Glutamatergic neuron (in vitro differentiated cells): Measurements from ENCODE around the gene DHRS2. TPM values are rescaled to one million over a fixed set of nuclear protein-coding genes. Genes with fewer than 3 reads are reported as not detected.

Experiments
- DNase-seq: peaks from one replicate; pipeline ENCODE4 v3.0.0; 2022
- H3K27ac Mint-ChIP-seq: one replicate; pipeline ENCODE4 v1.8.0; 2020; ENCODE audit warnings: mild to moderate bottlenecking, mixed read lengths, inconsistent platforms; ENCODE audit not compliant: unreplicated experiment
- H3K27me3 Mint-ChIP-seq: one replicate; pipeline ENCODE4 v1.8.0; 2020; ENCODE audit warnings: mild to moderate bottlenecking, moderate library complexity, mixed read lengths, inconsistent platforms; ENCODE audit not compliant: unreplicated experiment
- H3K36me3 Mint-ChIP-seq: one replicate; pipeline ENCODE4 v1.8.0; 2020; ENCODE audit warnings: mild to moderate bottlenecking, mixed read lengths, inconsistent platforms; ENCODE audit not compliant: unreplicated experiment
- H3K4me1 Mint-ChIP-seq: one replicate; pipeline ENCODE4 v1.8.0; 2020; ENCODE audit warnings: mild to moderate bottlenecking, low read depth, mixed read lengths, inconsistent platforms; ENCODE audit not compliant: unreplicated experiment
- H3K4me3 Mint-ChIP-seq: one replicate; pipeline ENCODE4 v1.8.0; 2020; ENCODE audit warnings: mild to moderate bottlenecking, mixed read lengths, inconsistent platforms; ENCODE audit not compliant: unreplicated experiment
- H3K9me3 Mint-ChIP-seq: one replicate; pipeline ENCODE4 v1.8.0; 2020; ENCODE audit warnings: mild to moderate bottlenecking, moderate library complexity, mixed read lengths, inconsistent platforms; ENCODE audit not compliant: unreplicated experiment
- CTCF ChIP-seq: fragments of 200-600 bp; sonication (generic); IDR thresholded peaks from one replicate; pipeline ENCODE4 v1.5.0; 2021; ENCODE audit not compliant: partially characterized antibody, unreplicated experiment
- total RNA-seq: library from RNA; stranded (reverse); fragmentation: NEBNext Ultra II Directional; extraction: Animal tissue kit (Norgen Biotek cat#: 25700); gene quantifications from one replicate; pipeline ENCODE4 v1.2.1, GENCODE V29; 2021; ENCODE audit not compliant: unreplicated experiment

The DHRS2 gene
- total RNA-seq, 1 donor from 2014 or later, result 0.42 TPM

GRCh38 chr14:23622990-23623389 is 13.2 kb upstream of the DHRS2 start:
- no peak for DNase-seq
- H3K4me3 Mint-ChIP-seq, result no peak overlapping the region
- no peaks in the 10 kb centered on the region for H3K4me1 Mint-ChIP-seq
- no peak overlapping the region for H3K27ac Mint-ChIP-seq
- H3K36me3 Mint-ChIP-seq, result peaks cover 5% of the 10 kb centered on the region
- TF ChIP-seq CTCF, result no peak
- H3K9me3 Mint-ChIP-seq, result peaks cover 2% of the 10 kb centered on the region
- no peaks in the 10 kb centered on the region for H3K27me3 Mint-ChIP-seq

- peaks cover 5% of the 10 kb centered on the region for H3K36me3 Mint-ChIP-seq
- TF ChIP-seq CTCF, result no peak
- no peaks in the 10 kb centered on the region for H3K27me3 Mint-ChIP-seq
- H3K27ac Mint-ChIP-seq, result no peak overlapping the region
- H3K4me3 Mint-ChIP-seq, result no peak overlapping the region
- peaks cover 2% of the 10 kb centered on the region for H3K9me3 Mint-ChIP-seq
- H3K4me1 Mint-ChIP-seq, result no peaks in the 10 kb centered on the region
- DNase-seq, result no peak
Observed at GRCh38 chr14:23623962-23624361, 12.2 kb upstream of the DHRS2 start.

- Mint-ChIP-seq H3K4me3 (no peak overlapping the region), H3K4me1 (no peaks in the 10 kb centered on the region), H3K9me3 (peaks cover 2% of the 10 kb centered on the region), H3K27me3 (no peaks in the 10 kb centered on the region), H3K36me3 (peaks cover 5% of the 10 kb centered on the region), H3K27ac (no peak overlapping the region)
- DNase-seq, result no peak
- TF ChIP-seq CTCF, result no peak
Observed at GRCh38 chr14:23624830-23625404, 11.2 kb upstream of the DHRS2 start.

DNA sequence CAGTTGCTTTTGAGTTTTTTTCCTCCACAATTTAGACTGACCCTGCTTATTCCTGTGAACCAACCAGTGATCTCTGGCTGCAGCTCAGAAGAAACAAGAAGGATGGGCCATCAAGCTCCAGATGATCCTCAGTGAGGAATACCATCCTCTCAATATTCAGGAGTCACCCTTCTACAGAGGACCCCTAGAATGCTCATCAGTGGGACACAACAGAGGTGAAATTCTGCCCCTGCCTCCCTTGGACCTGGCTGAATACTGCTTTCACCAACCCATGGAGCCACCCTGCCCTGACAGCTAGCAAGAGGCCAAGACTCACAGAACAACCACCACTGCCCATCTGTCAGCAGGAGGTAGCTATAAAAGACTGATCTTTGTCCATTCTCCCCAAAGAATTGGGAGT is 9.2 kb upstream of the DHRS2 start:
- Mint-ChIP-seq H3K4me1 (peaks cover 5% of the 10 kb centered on the region), H3K9me3 (peaks cover 2% of the 10 kb centered on the region), H3K36me3 (peaks cover 5% of the 10 kb centered on the region), H3K4me3 (no peak overlapping the region), H3K27me3 (no peaks in the 10 kb centered on the region), H3K27ac (no peak overlapping the region)
- no peak for TF ChIP-seq CTCF
- no peak for DNase-seq

DNA sequence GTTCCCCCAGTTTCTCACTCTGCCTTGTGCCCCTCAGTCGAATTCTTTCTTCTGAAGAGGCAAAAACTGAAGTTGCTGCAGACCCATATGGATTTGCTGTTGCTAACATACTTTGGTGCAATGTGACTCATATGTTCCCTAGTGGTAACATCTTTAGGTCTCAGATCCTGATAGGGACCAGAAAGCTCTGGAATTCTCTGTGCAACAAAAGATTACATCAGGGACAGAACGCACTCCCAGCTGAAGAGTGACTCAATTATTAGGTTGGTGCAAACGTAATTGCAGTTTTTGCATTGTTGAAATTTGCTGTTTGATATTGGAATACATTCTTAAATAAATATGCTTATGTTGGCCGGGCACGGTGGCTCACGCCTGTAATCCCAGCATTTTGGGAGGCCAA is 8.2 kb upstream of the DHRS2 start:
- peaks cover 4% of the 10 kb centered on the region for H3K9me3 Mint-ChIP-seq
- H3K36me3 Mint-ChIP-seq, result peaks cover 5% of the 10 kb centered on the region
- H3K27me3 Mint-ChIP-seq, result no peaks in the 10 kb centered on the region
- no peak for TF ChIP-seq CTCF
- H3K4me1 Mint-ChIP-seq, result peaks cover 11% of the 10 kb centered on the region
- H3K27ac Mint-ChIP-seq, result no peak overlapping the region
- no peak overlapping the region for H3K4me3 Mint-ChIP-seq
- DNase-seq, result no peak
